ENCODE data around the gene TICAM1. TPM values are rescaled to one million over a fixed set of nuclear protein-coding genes. Genes with fewer than 3 reads are reported as not detected.
"Not testable (repeated sequence)": the region's sequence is repeated elsewhere in the genome, so short reads cannot be mapped to it uniquely, and the experiment has no call there.

Gene TICAM1
- 1 to 10 TPM; 5.6 to 8.1 (median 6.6) TPM for polyA plus RNA-seq (ENCODE audit: insufficient read length in 4 of 4)

GRCh38 chr19:4831304-4831978, at the start of gene TICAM1:
TICAM1 (minus strand) TSS chr19:4831712; CDS start chr19:4818377, 13,335 bp downstream.
- no peak for DNase-seq (ENCODE audit: low read depth in 4 of 4, low spot score in 3 of 4)

GRCh38 chr19:4879041-4879440, 47.5 kb upstream of the TICAM1 start:
- DNase-seq (ENCODE audit: low read depth in 4 of 4, low spot score in 3 of 4) = no peak

GRCh38 chr19:4878491-4878968, 47.0 kb upstream of the TICAM1 start:
- DNase-seq (ENCODE audit: low read depth in 4 of 4, low spot score in 3 of 4) = no peak

GRCh38 chr19:4877753-4878490, 46.4 kb upstream of the TICAM1 start:
- DNase-seq (ENCODE audit: low read depth in 4 of 4, low spot score in 3 of 4) = peak in 1 of 4 donors; percentile 42

- DNase-seq (ENCODE audit: low read depth in 4 of 4, low spot score in 3 of 4) = no peak
Observed at GRCh38 chr19:4873930-4874329, 42.4 kb upstream of the TICAM1 start.

- no peak for DNase-seq (ENCODE audit: low read depth in 4 of 4, low spot score in 3 of 4)
Observed at GRCh38 chr19:4871711-4872110, 40.2 kb upstream of the TICAM1 start.

- no peak for DNase-seq (ENCODE audit: low read depth in 4 of 4, low spot score in 3 of 4)
Observed at GRCh38 chr19:4870025-4870700, 38.7 kb upstream of the TICAM1 start.

GRCh38 chr19:4868286-4868834, 36.8 kb upstream of the TICAM1 start:
- no peak for DNase-seq (ENCODE audit: low read depth in 4 of 4, low spot score in 3 of 4)

- peak; percentile 86 to 92 (median 88) for DNase-seq (ENCODE audit: low read depth in 4 of 4, low spot score in 3 of 4)
Observed at GRCh38 chr19:4867534-4868285, 36.2 kb upstream of the TICAM1 start, which contains the start of gene PLIN3. PLIN3 (minus strand) TSS chr19:4867667; CDS start chr19:4861394, 6,273 bp downstream.

GRCh38 chr19:4866595-4867424, 35.3 kb upstream of the TICAM1 start:
- peak in 1 of 4 donors; percentile 23 for DNase-seq (ENCODE audit: low read depth in 4 of 4, low spot score in 3 of 4)

- no peak for DNase-seq (ENCODE audit: low read depth in 4 of 4, low spot score in 3 of 4)
Observed at GRCh38 chr19:4861147-4861546, 29.6 kb upstream of the TICAM1 start.

- DNase-seq (ENCODE audit: low read depth in 4 of 4, low spot score in 3 of 4) = no peak
Observed at GRCh38 chr19:4859697-4860096, 28.2 kb upstream of the TICAM1 start.

- not testable (repeated sequence) for DNase-seq (ENCODE audit: low read depth in 4 of 4, low spot score in 3 of 4)
Observed at GRCh38 chr19:4856468-4856867, 25.0 kb upstream of the TICAM1 start.

- not testable (repeated sequence) for DNase-seq (ENCODE audit: low read depth in 4 of 4, low spot score in 3 of 4)
Observed at GRCh38 chr19:4853506-4853905, 22.0 kb upstream of the TICAM1 start.

- no peak for DNase-seq (ENCODE audit: low read depth in 4 of 4, low spot score in 3 of 4)
Observed at GRCh38 chr19:4852484-4852883, 21.0 kb upstream of the TICAM1 start.

- DNase-seq (ENCODE audit: low read depth in 4 of 4, low spot score in 3 of 4) = peak; percentile 65 to 72 (median 72)
Observed at GRCh38 chr19:4851551-4852290, 20.2 kb upstream of the TICAM1 start.

- no peak for DNase-seq (ENCODE audit: low read depth in 4 of 4, low spot score in 3 of 4)
Observed at GRCh38 chr19:4849019-4849418, 17.5 kb upstream of the TICAM1 start.

GRCh38 chr19:4847190-4847973, 15.9 kb upstream of the TICAM1 start:
- DNase-seq (ENCODE audit: low read depth in 4 of 4, low spot score in 3 of 4) = no peak
